Keratinocyte (primary cell): ENCODE measurements around the gene SESN3. TPM values are rescaled to one million over a fixed set of nuclear protein-coding genes. Genes with fewer than 3 reads are reported as not detected.
"Not testable (repeated sequence)": the region's sequence is repeated elsewhere in the genome, so short reads cannot be mapped to it uniquely, and the experiment has no call there.

Experiments used
- DNase-seq: peaks from one replicate; pipeline ENCODE4 v3.0.0-alpha.2; 2011; ENCODE audit warnings: low read depth, missing footprints, low spot score
- FAIRE-seq: peaks from 2 replicates; lab custom pipeline; 2011; peaks lifted over from hg19 to GRCh38; lab: Jason Lieb, UNC
- H2AFZ ChIP-seq: 2 replicates; pipeline ENCODE4 v1.6.0; 2012; ENCODE audit warnings: low read length, control low read depth, inconsistent platforms; ENCODE audit not compliant: control insufficient read depth
- H3K27ac ChIP-seq: 2 replicates; pipeline ENCODE4 v1.5.1; 2011; ENCODE audit warnings: low read length; ENCODE audit not compliant: control insufficient read depth, insufficient read depth
- H3K27me3 ChIP-seq: 3 replicates; pipeline ENCODE4 v1.6.0; 2011; ENCODE audit warnings: low read length; ENCODE audit not compliant: control insufficient read depth, insufficient read depth; ENCODE audit errors: extremely low read depth
- H3K36me3 ChIP-seq, 2 experiments: 2 replicates in 1 of 2; 3 replicates in 1 of 2; pipeline ENCODE4 v1.5.1; 2011; ENCODE audit warnings: low read length in 2 of 2, mild to moderate bottlenecking in 1 of 2; ENCODE audit not compliant: control insufficient read depth in 2 of 2, insufficient read depth in 2 of 2; ENCODE audit errors: extremely low read depth in 1 of 2
- H3K4me1 ChIP-seq: 3 replicates; pipeline ENCODE4 v1.5.1; 2011; ENCODE audit warnings: low read length; ENCODE audit not compliant: control insufficient read depth, insufficient read depth; ENCODE audit errors: extremely low read depth
- H3K4me2 ChIP-seq: 3 replicates; pipeline ENCODE4 v1.6.0; 2011; ENCODE audit warnings: low read depth, low read length; ENCODE audit not compliant: control insufficient read depth, insufficient read depth; ENCODE audit errors: extremely low read depth
- H3K4me3 ChIP-seq, 3 experiments: fragments of 200-600 bp in 1 of 3; sonication (generic) in 1 of 3; 2 replicates in 2 of 3; 3 replicates in 1 of 3; pipeline ENCODE4 v1.5.1; 2011 to 2016; ENCODE audit warnings: low read length in 3 of 3, mild to moderate bottlenecking in 3 of 3, control low read depth in 2 of 3, inconsistent platforms in 1 of 3, low read depth in 1 of 3, mixed read lengths in 1 of 3, mixed run types in 1 of 3, moderate library complexity in 1 of 3; ENCODE audit not compliant: control insufficient read depth in 2 of 3, insufficient read depth in 2 of 3; ENCODE audit errors: extremely low read depth in 1 of 3
- H3K79me2 ChIP-seq: 2 replicates; pipeline ENCODE4 v1.6.0; 2012; ENCODE audit warnings: low read length; ENCODE audit not compliant: control insufficient read depth, insufficient read depth
- H3K9ac ChIP-seq: 3 replicates; pipeline ENCODE4 v1.6.0; 2011; ENCODE audit warnings: low read length; ENCODE audit not compliant: control insufficient read depth, insufficient read depth; ENCODE audit errors: extremely low read depth
- H3K9me1 ChIP-seq: 3 replicates; pipeline ENCODE4 v1.6.0; 2011; ENCODE audit warnings: low read length; ENCODE audit not compliant: control insufficient read depth, insufficient read depth; ENCODE audit errors: extremely low read depth
- H3K9me3 ChIP-seq: 2 replicates; pipeline ENCODE4 v1.5.1; 2012; ENCODE audit warnings: low read depth, low read length; ENCODE audit not compliant: control insufficient read depth
- H4K20me1 ChIP-seq: 3 replicates; pipeline ENCODE4 v1.6.0; 2011; ENCODE audit warnings: low read length; ENCODE audit not compliant: control insufficient read depth, insufficient read depth; ENCODE audit errors: extremely low read depth
- CTCF ChIP-seq, 3 experiments: IDR thresholded peaks in 1 of 3; conservative IDR thresholded peaks in 1 of 3; optimal IDR thresholded peaks in 1 of 3; 2 replicates in 2 of 3; 3 replicates in 1 of 3; pipeline versions ENCODE3 to v1.5.1; 2011; ENCODE audit warnings: low read length in 3 of 3, mild to moderate bottlenecking in 3 of 3, moderate library complexity in 2 of 3, control low read depth in 1 of 3, inconsistent platforms in 1 of 3; ENCODE audit not compliant: insufficient read depth in 2 of 3; ENCODE audit errors: extremely low read depth in 1 of 3
- EZH2 ChIP-seq: IDR thresholded peaks from one replicate; pipeline ENCODE4 v1.6.1; 2012; ENCODE audit warnings: inconsistent platforms, mild to moderate bottlenecking, low read length, moderate library complexity
- dilution Hi-C: fragments of 300-500 bp; cut with MboI; formaldehyde crosslinking; loops from one replicate; pipeline ENCODE4 v1.7.0; 2020; ENCODE audit warnings: low sequenced_read_pairs; ENCODE audit not compliant: extremely low pct_ligation_motif_present
- polyA plus RNA-seq, 5 experiments: library from polyadenylated mRNA; depleted of rRNA in 3 of 5; stranded (reverse) in 3 of 5; stranded (forward) in 1 of 5; unstranded in 1 of 5; fragments of >200 nt; gene quantifications; 1 replicate in 1 of 5; 2 replicates in 3 of 5; 3 replicates in 1 of 5; pipeline versions ENCODE4 v1.2.1 to v1.2.3, GENCODE V29; 2011 to 2012; ENCODE audit warnings: missing spikeins in 2 of 5, low read depth in 1 of 5, low replicate concordance in 1 of 5

The SESN3 gene
- polyA plus RNA-seq, 1 donor (not counting 4 experiments of a cell fraction or from before 2014, with no cell fraction given), result 35.2 TPM

DNA sequence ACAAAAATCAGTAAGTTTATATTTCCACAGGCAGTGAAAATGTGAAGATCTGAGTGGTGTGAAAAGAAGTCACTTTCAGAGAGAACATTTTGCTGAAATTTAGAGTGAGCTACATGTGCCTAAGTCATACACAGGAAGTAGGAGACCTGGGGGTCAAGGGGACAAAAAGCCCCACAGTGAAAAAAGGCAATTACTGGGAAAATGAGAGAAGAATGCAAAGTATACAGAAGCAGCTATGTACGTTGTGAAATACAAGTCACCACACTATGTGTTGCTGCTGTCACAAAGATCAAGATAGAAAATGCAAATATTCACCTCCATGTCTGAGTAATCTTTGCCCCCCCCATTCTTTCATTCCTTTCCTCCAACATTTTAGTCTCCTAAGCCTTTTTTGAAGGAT lies 21.6 kb upstream of the SESN3 start:
- Histone ChIP-seq H3K4me2 (no peak overlapping the region), H3K4me3 (no peak overlapping the region), H3K27ac (no peak overlapping the region), H3K9me3 (no peaks in the 10 kb centered on the region), H3K36me3 (no peaks in the 10 kb centered on the region), H3K79me2 (no peaks in the 10 kb centered on the region), H3K9ac (no peak overlapping the region), H3K27me3 (no peaks in the 10 kb centered on the region), H4K20me1 (no peaks in the 10 kb centered on the region), H3K9me1 (no peaks in the 10 kb centered on the region), H2AFZ (no peak overlapping the region), H3K4me1 (peaks cover 18% of the 10 kb centered on the region)
- TF ChIP-seq CTCF (optimal IDR thresholded peaks at IDR 0.05 in 1 of 3, IDR thresholded peaks at IDR 0.05 in 1 of 3, conservative IDR thresholded peaks at IDR 0.05 in 1 of 3; ENCODE audit: extremely low read depth in 1 of 3, insufficient read depth in 2 of 3, low read length in 3 of 3) (no peak), EZH2 (no peak)
- dilution Hi-C loops, result no loop called here
- DNase-seq (no peak), FAIRE-seq (no peak)

DNA sequence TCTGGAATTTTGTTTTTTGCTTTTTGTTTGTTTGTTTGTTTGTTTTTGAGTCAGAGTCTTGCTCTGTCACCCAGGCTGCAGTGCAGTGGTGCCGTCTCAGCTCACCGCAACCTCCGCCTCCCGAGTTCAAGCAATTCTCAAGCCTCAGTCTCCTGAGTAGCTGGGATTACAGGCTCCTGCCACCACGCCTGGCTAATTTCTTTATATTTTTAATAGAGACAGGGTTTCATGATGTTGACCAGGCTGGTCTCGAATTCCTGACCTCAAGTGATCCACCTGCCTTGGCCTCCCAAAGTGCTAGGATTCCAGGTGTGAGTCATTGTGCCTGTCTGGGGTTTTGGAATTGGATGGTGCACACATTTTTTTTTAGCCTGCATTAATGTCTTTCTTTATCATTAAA lies 20.9 kb upstream of the SESN3 start:
- dilution Hi-C loops, FAIRE-seq, H3K27ac ChIP-seq, H3K9me1 ChIP-seq, H3K9ac ChIP-seq, H3K79me2 ChIP-seq, H3K4me2 ChIP-seq, H3K27me3 ChIP-seq, H2AFZ ChIP-seq, DNase-seq, H4K20me1 ChIP-seq, H3K4me3 ChIP-seq, H3K36me3 ChIP-seq, H3K9me3 ChIP-seq: not testable (repeated sequence)
- H3K4me1 ChIP-seq, result peaks cover 16% of the 10 kb centered on the region
